Large intestine (tissue), 3 donors: ENCODE data around the gene TLR3. TPM values are rescaled to one million over a fixed set of nuclear protein-coding genes. Genes with fewer than 3 reads are reported as not detected.

Experiments
- DNase-seq, 2 donors: peaks; one replicate each; pipeline versions ENCODE4 v3.0.0 to v3.0.0-alpha.2; 2013
- H3K27ac ChIP-seq: one replicate; pipeline ENCODE4 v1.5.1; 2013; ENCODE audit warnings: low read length
- H3K27me3 ChIP-seq: 2 replicates; pipeline ENCODE4 v1.6.1; 2013; ENCODE audit warnings: low read length; ENCODE audit not compliant: control insufficient read depth, insufficient read depth
- H3K36me3 ChIP-seq: 2 replicates; pipeline ENCODE4 v1.6.1; 2013; ENCODE audit warnings: low read length; ENCODE audit not compliant: control insufficient read depth, insufficient read depth
- H3K4me1 ChIP-seq: one replicate; pipeline ENCODE4 v1.6.1; 2013; ENCODE audit warnings: low read length; ENCODE audit not compliant: control insufficient read depth, insufficient read depth
- H3K4me3 ChIP-seq: one replicate; pipeline ENCODE4 v1.5.1; 2013; ENCODE audit warnings: low read length
- H3K9me3 ChIP-seq: one replicate; pipeline ENCODE4 v1.6.1; 2013; ENCODE audit warnings: mild to moderate bottlenecking, low read depth, low read length, moderate library complexity; ENCODE audit not compliant: control insufficient read depth
- WGBS: methylation state at CpG from one replicate; pipeline ENCODE4 v1.1.5; 2013; ENCODE audit warnings: low lambda C conversion rate; ENCODE audit not compliant: insufficient coverage; 5-methylcytosine and 5-hydroxymethylcytosine counted together
- polyA plus RNA-seq: library from polyadenylated mRNA; unstranded; fragments of 120-200 nt; gene quantifications from one replicate; pipeline ENCODE4 v1.2.1, GENCODE V29; 2013

TLR3 gene
- polyA plus RNA-seq, 1 donor: 2.9 TPM

GRCh38 chr4:186104114-186104889 is 35.3 kb downstream of the TLR3 start, which contains the start of gene FAM149A:
FAM149A (plus strand) TSS chr4:186104704.
- Histone ChIP-seq H3K27me3 (peaks cover 2% of the 10 kb centered on the region), H3K9me3 (no peaks in the 10 kb centered on the region), H3K4me1 (peaks cover 7% of the 10 kb centered on the region), H3K4me3 (peak within 1 kb of the TSS; percentile 63), H3K36me3 (no peaks in the 10 kb centered on the region), H3K27ac (peak within 1 kb of the TSS; percentile 60)
- WGBS: no CpG with 5 or more reads among the region's 57 CpGs
- DNase-seq: peak; percentile 48 to 81

DNA sequence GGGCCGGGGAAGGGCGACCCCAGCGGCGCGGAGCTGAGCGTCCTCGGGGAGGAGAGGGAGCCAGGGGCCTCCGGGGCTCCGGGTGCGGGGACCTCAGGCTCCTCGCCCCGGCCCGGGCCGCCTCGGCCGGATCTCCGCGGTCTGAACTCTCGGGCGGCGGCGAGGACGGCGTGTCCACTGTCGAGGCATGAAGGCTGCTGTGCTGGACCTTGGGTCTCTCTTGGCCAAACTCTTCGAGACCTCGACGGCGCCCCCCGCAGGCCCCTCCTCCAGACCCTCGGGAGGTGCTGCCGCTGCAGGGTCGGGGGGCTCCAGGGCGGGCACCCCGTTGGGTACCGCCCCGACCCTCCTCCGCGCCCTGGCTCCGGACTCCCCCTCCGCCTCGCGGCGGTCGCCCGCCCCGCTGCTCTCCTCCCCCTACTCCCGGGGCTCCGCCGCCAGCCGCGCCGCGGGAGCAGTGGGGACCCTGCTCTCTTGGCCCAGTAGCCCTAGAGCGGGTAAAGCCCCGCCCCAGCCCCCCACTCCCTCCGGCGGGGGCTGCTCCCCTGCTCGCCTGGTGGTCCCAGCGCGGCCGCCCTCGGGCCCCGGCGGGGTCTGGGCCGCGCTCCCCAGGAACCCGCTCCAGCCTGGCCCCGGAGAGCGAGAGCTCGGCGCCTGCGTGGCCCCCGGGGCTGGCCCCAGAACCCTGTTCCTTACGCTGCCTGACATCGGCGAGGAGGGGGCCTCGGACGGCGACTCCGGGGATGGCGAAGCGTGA is 36.1 kb downstream of the TLR3 start:
- DNase-seq: peak; percentile 12 to 62
- H3K27ac ChIP-seq: peak overlapping the region; percentile 60
- WGBS: no CpG with 5 or more reads among the region's 83 CpGs

DNA sequence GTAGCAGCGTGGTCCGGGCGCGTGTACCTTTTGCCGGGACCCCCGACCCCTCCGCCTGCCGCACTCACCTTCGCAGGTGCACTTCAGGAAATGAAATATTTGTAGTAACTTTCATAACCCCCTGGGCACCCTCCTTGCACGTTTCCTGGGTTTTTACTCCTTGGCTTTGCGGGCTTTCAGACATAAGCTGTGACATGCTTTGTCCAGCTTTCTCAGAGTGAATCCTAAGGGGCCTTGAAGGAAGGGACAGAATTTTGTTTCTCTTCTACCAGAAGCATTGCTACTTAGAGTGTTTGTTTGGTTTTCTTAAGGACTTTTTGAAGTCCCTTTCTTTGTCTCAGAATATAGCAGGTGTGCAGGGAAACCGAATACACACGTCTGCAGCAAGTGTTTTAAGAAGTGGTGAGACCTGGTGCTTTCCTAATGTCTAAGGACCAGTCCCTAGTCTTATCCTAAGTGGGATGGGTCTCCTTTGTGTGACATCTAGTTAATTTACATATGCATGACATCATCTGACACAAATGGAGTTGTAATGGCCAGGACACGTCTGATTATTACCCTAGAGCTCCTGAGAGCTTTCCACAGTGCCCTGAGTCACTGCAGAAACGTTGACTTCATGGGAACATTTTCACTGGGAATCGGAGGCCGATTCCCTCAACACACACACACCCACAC is 36.8 kb downstream of the TLR3 start:
- Histone ChIP-seq H3K27ac (peak overlapping the region; percentile 60), H3K9me3 (no peaks in the 10 kb centered on the region), H3K36me3 (no peaks in the 10 kb centered on the region), H3K27me3 (peaks cover 2% of the 10 kb centered on the region), H3K4me3 (peak overlapping the region; percentile 63), H3K4me1 (peaks cover 7% of the 10 kb centered on the region)
- whole genome bisulfite sequencing: no CpG with 5 or more reads among the region's 17 CpGs
- peak; percentile 60 to 82 for DNase-seq

More for the DNA sequence above, 36.1 kb downstream of the TLR3 start:
- H3K9me3 ChIP-seq: no peaks in the 10 kb centered on the region
- H3K4me3 ChIP-seq: peak overlapping the region; percentile 63
- H3K36me3 ChIP-seq: no peaks in the 10 kb centered on the region
- H3K27me3 ChIP-seq: peaks cover 2% of the 10 kb centered on the region
- H3K4me1 ChIP-seq: peaks cover 7% of the 10 kb centered on the region

DNA sequence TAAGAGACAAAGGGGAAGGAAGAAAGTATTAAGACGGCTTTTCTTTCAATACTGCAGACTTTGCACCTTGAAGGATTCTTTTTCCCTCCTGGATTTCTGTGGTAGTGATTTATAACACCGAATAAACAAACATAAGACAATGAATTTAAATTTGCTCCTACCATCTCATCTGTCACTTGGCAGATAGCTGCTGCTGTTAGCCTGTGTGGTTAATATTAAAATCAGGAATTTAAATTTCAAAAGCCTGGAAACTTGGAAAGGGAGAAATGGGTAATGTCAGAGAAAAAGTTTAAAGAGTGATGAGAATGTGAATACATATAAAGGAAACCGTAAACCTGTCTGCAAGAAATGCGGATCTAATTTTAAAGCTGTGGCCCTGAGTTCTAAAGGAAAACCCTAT is 39.0 kb downstream of the TLR3 start:
- 86% methylated on average over 2 of the region's 4 CpGs for WGBS
- Histone ChIP-seq H3K27me3 (peaks cover 2% of the 10 kb centered on the region), H3K27ac (no peak overlapping the region), H3K4me3 (no peak overlapping the region), H3K36me3 (no peaks in the 10 kb centered on the region), H3K9me3 (no peaks in the 10 kb centered on the region), H3K4me1 (peaks cover 7% of the 10 kb centered on the region)
- DNase-seq: peak in 1 of 2 donors; percentile 28

GRCh38 chr4:186108391-186108790 is 39.4 kb downstream of the TLR3 start:
- no peaks in the 10 kb centered on the region for H3K36me3 ChIP-seq
- no peak overlapping the region for H3K27ac ChIP-seq
- H3K4me1 ChIP-seq: peaks cover 7% of the 10 kb centered on the region
- no peak overlapping the region for H3K4me3 ChIP-seq
- DNase-seq: no peak
- no peaks in the 10 kb centered on the region for H3K9me3 ChIP-seq
- H3K27me3 ChIP-seq: peaks cover 2% of the 10 kb centered on the region
- 100% methylated on average over 1 of the region's 3 CpGs for WGBS

GRCh38 chr4:186109245-186109644 is 40.3 kb downstream of the TLR3 start:
- no CpG with 5 or more reads among the region's 4 CpGs for WGBS
- no peak for DNase-seq
- Histone ChIP-seq H3K27ac (no peak overlapping the region), H3K27me3 (peaks cover under 1% of the 10 kb centered on the region), H3K4me3 (no peak overlapping the region), H3K4me1 (peaks cover 2% of the 10 kb centered on the region), H3K36me3 (no peaks in the 10 kb centered on the region), H3K9me3 (no peaks in the 10 kb centered on the region)

DNA sequence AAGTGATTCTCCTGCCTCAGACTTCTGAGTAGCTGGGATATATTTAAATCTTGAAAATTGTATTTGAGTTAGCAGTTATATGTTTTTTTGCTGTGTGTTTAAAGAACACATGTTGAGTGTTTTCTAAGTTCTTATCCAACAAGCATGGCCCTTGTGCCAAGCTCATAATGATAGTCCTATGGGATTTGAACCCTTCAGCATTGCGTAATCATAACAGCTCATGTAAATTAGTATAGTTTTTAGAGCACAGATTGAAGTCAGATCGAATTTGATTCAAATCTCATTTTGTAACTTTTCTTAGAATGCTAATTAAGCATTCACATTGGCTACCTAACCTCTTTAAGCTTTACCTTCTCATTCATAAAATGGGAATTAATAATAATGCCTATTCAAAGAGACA is 47.7 kb downstream of the TLR3 start:
- H3K27me3 ChIP-seq: no peaks in the 10 kb centered on the region
- no peaks in the 10 kb centered on the region for H3K9me3 ChIP-seq
- no peaks in the 10 kb centered on the region for H3K36me3 ChIP-seq
- no peak overlapping the region for H3K27ac ChIP-seq
- no peaks in the 10 kb centered on the region for H3K4me1 ChIP-seq
- WGBS: 100% methylated on average over 1 of the region's 2 CpGs
- DNase-seq: no peak
- no peak overlapping the region for H3K4me3 ChIP-seq

- H3K27ac ChIP-seq: no peak overlapping the region
- no peaks in the 10 kb centered on the region for H3K9me3 ChIP-seq
- no peaks in the 10 kb centered on the region for H3K27me3 ChIP-seq
- no peaks in the 10 kb centered on the region for H3K4me1 ChIP-seq
- no peaks in the 10 kb centered on the region for H3K36me3 ChIP-seq
- DNase-seq: no peak
- no peak overlapping the region for H3K4me3 ChIP-seq
- WGBS: no CpG with 5 or more reads among the region's 7 CpGs
Observed at GRCh38 chr4:186118582-186118981, 49.6 kb downstream of the TLR3 start.

DNA sequence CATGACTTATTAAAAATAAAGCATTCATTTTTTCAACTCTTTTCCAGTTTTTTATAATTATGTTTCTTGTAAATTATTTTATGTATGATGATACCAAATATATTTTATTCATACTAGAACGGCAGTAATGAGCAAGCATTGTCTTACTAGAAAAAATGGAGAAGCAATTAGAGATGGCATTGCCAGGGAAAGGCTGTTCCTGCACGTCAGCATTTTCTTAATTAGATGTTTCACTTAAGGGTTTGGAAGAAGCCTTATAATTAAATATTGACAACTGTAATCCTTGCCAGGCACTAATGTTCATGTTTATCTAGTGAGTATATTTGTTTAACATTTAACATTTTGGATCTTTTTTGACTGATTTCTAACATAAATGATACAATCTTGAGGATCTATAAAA is 52.1 kb downstream of the TLR3 start:
- WGBS: 86% methylated on average over 1 of the region's 2 CpGs
- no peaks in the 10 kb centered on the region for H3K36me3 ChIP-seq
- H3K9me3 ChIP-seq: no peaks in the 10 kb centered on the region
- DNase-seq: no peak
- no peak overlapping the region for H3K27ac ChIP-seq
- H3K4me3 ChIP-seq: no peak overlapping the region
- no peaks in the 10 kb centered on the region for H3K4me1 ChIP-seq
- no peaks in the 10 kb centered on the region for H3K27me3 ChIP-seq

DNA sequence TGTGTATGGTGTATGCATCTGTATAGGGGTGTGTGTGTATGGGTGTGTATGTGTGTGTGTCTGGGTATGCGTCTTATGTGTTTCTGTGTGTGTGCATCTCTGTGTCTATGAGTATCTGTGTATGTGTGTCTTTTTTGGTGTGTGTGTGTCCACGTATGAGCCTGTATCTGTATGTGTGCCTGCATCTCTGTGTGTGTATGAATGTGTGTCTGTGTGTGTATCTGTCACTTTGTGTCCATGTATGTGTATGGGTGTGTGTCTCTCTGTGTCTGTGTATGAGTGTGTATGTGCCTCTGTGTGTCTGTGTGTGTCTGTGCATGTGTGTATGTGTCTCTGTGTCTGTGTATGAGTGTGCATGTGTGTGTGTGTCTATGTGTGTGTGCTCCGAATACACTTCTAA is 59.9 kb downstream of the TLR3 start:
- DNase-seq: no peak
- Histone ChIP-seq H3K4me3 (no peak overlapping the region), H3K9me3 (no peaks in the 10 kb centered on the region), H3K4me1 (peaks cover 9% of the 10 kb centered on the region), H3K36me3 (no peaks in the 10 kb centered on the region), H3K27me3 (no peaks in the 10 kb centered on the region), H3K27ac (no peak overlapping the region)
- no CpG with 5 or more reads among the region's 3 CpGs for WGBS
